H1 (cell line): ENCODE results near the gene ISOC1. TPM values are rescaled to one million over a fixed set of nuclear protein-coding genes. Genes with fewer than 3 reads are reported as not detected.

Experiments
- BRCA1 ChIP-seq: IDR thresholded peaks from 2 replicates; pipeline ENCODE4 v1.6.1; 2012; ENCODE audit warnings: low read depth, low read length, improper control_type of control experiment
- FOSL1 ChIP-seq: IDR thresholded peaks from 2 replicates; pipeline ENCODE4 v1.6.1; 2011; ENCODE audit warnings: mild to moderate bottlenecking, low read depth, low read length, moderate library complexity; ENCODE audit not compliant: insufficient read depth
- SAP30 ChIP-seq: fragments of 300-600 bp; sonication (generic); IDR thresholded peaks from 2 replicates; pipeline ENCODE4 v1.7.1; 2012; ENCODE audit warnings: low read length, moderate library complexity, mild to moderate bottlenecking, inconsistent platforms; ENCODE audit not compliant: insufficient read depth, insufficient replicate concordance
- SIRT6 ChIP-seq: IDR thresholded peaks from one replicate; pipeline ENCODE4 v1.7.1; 2012; ENCODE audit warnings: low read length, inconsistent platforms
- polyA plus RNA-seq, 7 experiments: library from polyadenylated mRNA; depleted of rRNA in 3 of 7; stranded (reverse) in 5 of 7; unstranded in 2 of 7; fragments of >200 nt in 5 of 7; fragments of 200-250 nt in 2 of 7; gene quantifications; 1 replicate in 5 of 7; 2 replicates in 1 of 7; 4 replicates in 1 of 7; pipeline versions ENCODE4 v1.2.1 to v1.2.3, GENCODE V29; 2011 to 2013; ENCODE audit warnings: missing spikeins in 2 of 7, mixed read lengths in 2 of 7
- total RNA-seq: library from RNA; stranded (reverse); fragmentation: NEBNext Ultra II Directional; extraction: Animal tissue kit (Norgen Biotek cat#: 25700); gene quantifications from 2 replicates; pipeline ENCODE4 v1.2.1, GENCODE V29; 2021
- TF ChIP-seq, protein P1 (sequence below): fragments of 300-600 bp; sonication (generic); IDR thresholded peaks from 2 replicates; pipeline ENCODE4 v1.7.1; 2012; ENCODE audit warnings: low read length, moderate library complexity, mild to moderate bottlenecking, inconsistent platforms; ENCODE audit not compliant: insufficient replicate concordance
- TF ChIP-seq, protein P2 (sequence below): IDR thresholded peaks from 2 replicates; pipeline ENCODE4 v1.6.1; 2011; ENCODE audit warnings: low read length, improper control_type of control experiment

Gene ISOC1
- total and polyA plus RNA-seq, 2 of the 8 experiments (the other 6 are each of a cell fraction or from before 2014, with no cell fraction given): 27.7 to 34.9 TPM

GRCh38 chr5:129069292-129069691 lies 25.3 kb upstream of the ISOC1 start (continued):
- TF ChIP-seq, protein P1, sequence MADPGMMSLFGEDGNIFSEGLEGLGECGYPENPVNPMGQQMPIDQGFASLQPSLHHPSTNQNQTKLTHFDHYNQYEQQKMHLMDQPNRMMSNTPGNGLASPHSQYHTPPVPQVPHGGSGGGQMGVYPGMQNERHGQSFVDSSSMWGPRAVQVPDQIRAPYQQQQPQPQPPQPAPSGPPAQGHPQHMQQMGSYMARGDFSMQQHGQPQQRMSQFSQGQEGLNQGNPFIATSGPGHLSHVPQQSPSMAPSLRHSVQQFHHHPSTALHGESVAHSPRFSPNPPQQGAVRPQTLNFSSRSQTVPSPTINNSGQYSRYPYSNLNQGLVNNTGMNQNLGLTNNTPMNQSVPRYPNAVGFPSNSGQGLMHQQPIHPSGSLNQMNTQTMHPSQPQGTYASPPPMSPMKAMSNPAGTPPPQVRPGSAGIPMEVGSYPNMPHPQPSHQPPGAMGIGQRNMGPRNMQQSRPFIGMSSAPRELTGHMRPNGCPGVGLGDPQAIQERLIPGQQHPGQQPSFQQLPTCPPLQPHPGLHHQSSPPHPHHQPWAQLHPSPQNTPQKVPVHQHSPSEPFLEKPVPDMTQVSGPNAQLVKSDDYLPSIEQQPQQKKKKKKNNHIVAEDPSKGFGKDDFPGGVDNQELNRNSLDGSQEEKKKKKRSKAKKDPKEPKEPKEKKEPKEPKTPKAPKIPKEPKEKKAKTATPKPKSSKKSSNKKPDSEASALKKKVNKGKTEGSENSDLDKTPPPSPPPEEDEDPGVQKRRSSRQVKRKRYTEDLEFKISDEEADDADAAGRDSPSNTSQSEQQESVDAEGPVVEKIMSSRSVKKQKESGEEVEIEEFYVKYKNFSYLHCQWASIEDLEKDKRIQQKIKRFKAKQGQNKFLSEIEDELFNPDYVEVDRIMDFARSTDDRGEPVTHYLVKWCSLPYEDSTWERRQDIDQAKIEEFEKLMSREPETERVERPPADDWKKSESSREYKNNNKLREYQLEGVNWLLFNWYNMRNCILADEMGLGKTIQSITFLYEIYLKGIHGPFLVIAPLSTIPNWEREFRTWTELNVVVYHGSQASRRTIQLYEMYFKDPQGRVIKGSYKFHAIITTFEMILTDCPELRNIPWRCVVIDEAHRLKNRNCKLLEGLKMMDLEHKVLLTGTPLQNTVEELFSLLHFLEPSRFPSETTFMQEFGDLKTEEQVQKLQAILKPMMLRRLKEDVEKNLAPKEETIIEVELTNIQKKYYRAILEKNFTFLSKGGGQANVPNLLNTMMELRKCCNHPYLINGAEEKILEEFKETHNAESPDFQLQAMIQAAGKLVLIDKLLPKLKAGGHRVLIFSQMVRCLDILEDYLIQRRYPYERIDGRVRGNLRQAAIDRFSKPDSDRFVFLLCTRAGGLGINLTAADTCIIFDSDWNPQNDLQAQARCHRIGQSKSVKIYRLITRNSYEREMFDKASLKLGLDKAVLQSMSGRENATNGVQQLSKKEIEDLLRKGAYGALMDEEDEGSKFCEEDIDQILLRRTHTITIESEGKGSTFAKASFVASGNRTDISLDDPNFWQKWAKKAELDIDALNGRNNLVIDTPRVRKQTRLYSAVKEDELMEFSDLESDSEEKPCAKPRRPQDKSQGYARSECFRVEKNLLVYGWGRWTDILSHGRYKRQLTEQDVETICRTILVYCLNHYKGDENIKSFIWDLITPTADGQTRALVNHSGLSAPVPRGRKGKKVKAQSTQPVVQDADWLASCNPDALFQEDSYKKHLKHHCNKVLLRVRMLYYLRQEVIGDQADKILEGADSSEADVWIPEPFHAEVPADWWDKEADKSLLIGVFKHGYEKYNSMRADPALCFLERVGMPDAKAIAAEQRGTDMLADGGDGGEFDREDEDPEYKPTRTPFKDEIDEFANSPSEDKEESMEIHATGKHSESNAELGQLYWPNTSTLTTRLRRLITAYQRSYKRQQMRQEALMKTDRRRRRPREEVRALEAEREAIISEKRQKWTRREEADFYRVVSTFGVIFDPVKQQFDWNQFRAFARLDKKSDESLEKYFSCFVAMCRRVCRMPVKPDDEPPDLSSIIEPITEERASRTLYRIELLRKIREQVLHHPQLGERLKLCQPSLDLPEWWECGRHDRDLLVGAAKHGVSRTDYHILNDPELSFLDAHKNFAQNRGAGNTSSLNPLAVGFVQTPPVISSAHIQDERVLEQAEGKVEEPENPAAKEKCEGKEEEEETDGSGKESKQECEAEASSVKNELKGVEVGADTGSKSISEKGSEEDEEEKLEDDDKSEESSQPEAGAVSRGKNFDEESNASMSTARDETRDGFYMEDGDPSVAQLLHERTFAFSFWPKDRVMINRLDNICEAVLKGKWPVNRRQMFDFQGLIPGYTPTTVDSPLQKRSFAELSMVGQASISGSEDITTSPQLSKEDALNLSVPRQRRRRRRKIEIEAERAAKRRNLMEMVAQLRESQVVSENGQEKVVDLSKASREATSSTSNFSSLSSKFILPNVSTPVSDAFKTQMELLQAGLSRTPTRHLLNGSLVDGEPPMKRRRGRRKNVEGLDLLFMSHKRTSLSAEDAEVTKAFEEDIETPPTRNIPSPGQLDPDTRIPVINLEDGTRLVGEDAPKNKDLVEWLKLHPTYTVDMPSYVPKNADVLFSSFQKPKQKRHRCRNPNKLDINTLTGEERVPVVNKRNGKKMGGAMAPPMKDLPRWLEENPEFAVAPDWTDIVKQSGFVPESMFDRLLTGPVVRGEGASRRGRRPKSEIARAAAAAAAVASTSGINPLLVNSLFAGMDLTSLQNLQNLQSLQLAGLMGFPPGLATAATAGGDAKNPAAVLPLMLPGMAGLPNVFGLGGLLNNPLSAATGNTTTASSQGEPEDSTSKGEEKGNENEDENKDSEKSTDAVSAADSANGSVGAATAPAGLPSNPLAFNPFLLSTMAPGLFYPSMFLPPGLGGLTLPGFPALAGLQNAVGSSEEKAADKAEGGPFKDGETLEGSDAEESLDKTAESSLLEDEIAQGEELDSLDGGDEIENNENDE: no peak
- TF ChIP-seq SIRT6 (no peak), FOSL1 (no peak), SAP30 (no peak), BRCA1 (no peak)
- TF ChIP-seq, protein P2, sequence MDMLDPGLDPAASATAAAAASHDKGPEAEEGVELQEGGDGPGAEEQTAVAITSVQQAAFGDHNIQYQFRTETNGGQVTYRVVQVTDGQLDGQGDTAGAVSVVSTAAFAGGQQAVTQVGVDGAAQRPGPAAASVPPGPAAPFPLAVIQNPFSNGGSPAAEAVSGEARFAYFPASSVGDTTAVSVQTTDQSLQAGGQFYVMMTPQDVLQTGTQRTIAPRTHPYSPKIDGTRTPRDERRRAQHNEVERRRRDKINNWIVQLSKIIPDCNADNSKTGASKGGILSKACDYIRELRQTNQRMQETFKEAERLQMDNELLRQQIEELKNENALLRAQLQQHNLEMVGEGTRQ: no peak
